ENCODE data around the gene CCIN. TPM values are rescaled to one million over a fixed set of nuclear protein-coding genes. Genes with fewer than 3 reads are reported as not detected.

CCIN gene
- total and polyA plus RNA-seq, 9 of the 15 experiments (the other 6 are each of a cell fraction or from before 2014, with no cell fraction given): not detected

DNA sequence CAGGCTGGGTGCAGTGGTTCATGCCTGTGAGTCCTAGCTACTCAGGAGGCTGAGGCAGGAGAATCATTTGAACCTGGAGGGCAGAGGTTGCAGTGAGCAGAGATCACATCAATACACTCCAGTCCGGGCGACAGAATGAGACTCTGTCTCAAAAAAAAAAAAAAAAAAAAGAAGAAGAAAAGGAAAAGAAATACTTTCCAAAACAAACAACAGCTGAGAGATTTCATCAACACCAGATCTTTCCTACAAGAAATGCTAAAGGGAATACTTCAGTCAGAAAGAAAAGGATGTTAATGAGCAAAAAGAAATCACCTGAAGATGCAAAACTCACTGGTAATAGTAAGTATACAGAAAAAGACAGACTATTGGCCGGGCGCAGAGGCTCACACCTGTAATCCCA, 8.4 kb downstream of the CCIN start:
- Histone ChIP-seq H3K36me3 (ENCODE audit: control insufficient read depth, insufficient read depth, low read length) (no peaks in the 10 kb centered on the region), H3K4me2 (ENCODE audit: insufficient read depth, low read length) (no peak overlapping the region), H2AFZ (ENCODE audit: low read depth, low read length) (no peak overlapping the region), H3K27me3 (ENCODE audit: control insufficient read depth in 2 of 2, insufficient read depth in 2 of 2, low read length in 2 of 2) (no peaks in the 10 kb centered on the region), H3K9me1 (ENCODE audit: control insufficient read depth, insufficient read depth, low read length) (no peaks in the 10 kb centered on the region), H3K9me3 (replicated peaks; ENCODE audit: control insufficient read depth, insufficient read depth, low read depth, low read length) (no peaks in the 10 kb centered on the region; the same call in 1 of the 2 replicates), H3K27ac (ENCODE audit: extremely low read depth, low read depth, low read length) (no peak overlapping the region), H3K9ac (ENCODE audit: insufficient read depth in 1 of 2, low read depth in 2 of 2, low read length in 2 of 2) (no peak overlapping the region), H3K79me2 (ENCODE audit: control insufficient read depth, insufficient read depth, low read length) (no peaks in the 10 kb centered on the region), H4K20me1 (replicated peaks; ENCODE audit: control insufficient read depth, insufficient read depth, low read length) (no peaks in the 10 kb centered on the region), H3K4me1 (replicated peaks in 1 of 2; ENCODE audit: control insufficient read depth in 2 of 2, insufficient read depth in 2 of 2, low read length in 2 of 2) (no peaks in the 10 kb centered on the region; a peak in 1 of 5 replicates), H3K4me3 (no peak overlapping the region)
- DNase-seq (ENCODE audit: extremely low read depth in 1 of 4, low spot score in 3 of 4) (no peak), FAIRE-seq (no peak), ATAC-seq (no peak)
- no TSS peak for BruUV-seq (replicated peaks)
- POLR2A ChIA-PET: interaction anchor here (0.6 kb wide), 2 partner anchors 10 to 58 kb away, joined by 3 read pairs; no protein-coding TSS in a partner anchor
- intact Hi-C loops (cut with micrococcal nuclease) (no loop called here), in situ Hi-C loops (cut with MboI) (no loop called here)
- TF ChIP-seq GTF2A2 (tag; IDR thresholded peaks at IDR 0.05) (no peak), ZKSCAN1 (IDR thresholded peaks at IDR 0.05; ENCODE audit: low read depth, low read length) (no peak), DACH1 (IDR thresholded peaks at IDR 0.05; ENCODE audit: partially characterized antibody) (no peak), PHF21A (IDR thresholded peaks at IDR 0.05; ENCODE audit: borderline replicate concordance, low read depth) (no peak), ZNF212 (CRISPR knock-in tag; IDR thresholded peaks at IDR 0.05) (no peak), CBX8 (IDR thresholded peaks at IDR 0.05; ENCODE audit: borderline replicate concordance, extremely low read depth, low read depth, low read length, poor library complexity, severe bottlenecking) (no peak), EP400 (IDR thresholded peaks at IDR 0.05) (no peak), KLF10 (CRISPR knock-in tag; IDR thresholded peaks at IDR 0.05) (no peak), ZNF699 (CRISPR knock-in tag; IDR thresholded peaks at IDR 0.05; ENCODE audit: insufficient replicate concordance) (no peak), ZNF444 (CRISPR knock-in tag; IDR thresholded peaks at IDR 0.05) (no peak), GABPB2 (CRISPR knock-in tag; conservative IDR thresholded peaks at IDR 0.05) (no peak), TRIM28 (IDR thresholded peaks at IDR 0.05) (no peak), ELF1 (tag; IDR thresholded peaks at IDR 0.05) (no peak), PTRF (tag; IDR thresholded peaks at IDR 0.05) (no peak), CUX1 (CRISPR knock-in tag; IDR thresholded peaks at IDR 0.05) (no peak), SREBF2 (CRISPR knock-in tag; IDR thresholded peaks at IDR 0.05) (no peak), ZNF830 (CRISPR knock-in tag; IDR thresholded peaks at IDR 0.05) (no peak), CREB5 (CRISPR knock-in tag; IDR thresholded peaks at IDR 0.05) (no peak)
- CTCF ChIA-PET (ENCODE audit: low intra/inter-chr PET ratio): no interaction called here
- WGBS (ENCODE audit: insufficient coverage, low coverage, missing lambda C conversion rate): 38% methylated on average over 4 of the region's 4 CpGs

All from K562 (cell line).